HEK293 (cell line): Measurements from ENCODE around the gene ZSWIM6.

Experiments
- CTCF ChIA-PET: fragments of 350-600 bp; formaldehyde crosslinking; extraction: SDS; loops from one replicate; lab custom pipeline; 2021; ENCODE audit warnings: antibody characterized with exemption; lab: Yijun Ruan, JAX
- POLR2A ChIA-PET: fragments of 300-600 bp; formaldehyde crosslinking; extraction: SDS; loops from one replicate; lab custom pipeline; 2020; ENCODE audit warnings: antibody characterized with exemption, inconsistent platforms; lab: Yijun Ruan, JAX
- H3K27ac ChIP-seq: fragments of 200-500 bp; sonication (Bioruptor generic); 2 replicates; pipeline ENCODE4 v1.5.1; 2014; ENCODE audit warnings: low read depth, low read length, control low read depth, inconsistent platforms; ENCODE audit errors: extremely low read depth
- H3K36me3 ChIP-seq, 2 experiments: fragments of 200-500 bp in 1 of 2; sonication (Bioruptor generic) in 1 of 2; 1 replicate in 1 of 2; 2 replicates in 1 of 2; pipeline ENCODE4 v1.5.1; 2014 to 2017; ENCODE audit warnings: inconsistent platforms in 2 of 2, low read length in 2 of 2; ENCODE audit not compliant: control insufficient read depth in 2 of 2, insufficient read depth in 1 of 2
- H3K4me1 ChIP-seq: fragments of 200-500 bp; sonication (Bioruptor generic); 2 replicates; pipeline ENCODE4 v1.5.1; 2014; ENCODE audit warnings: mild to moderate bottlenecking, low read length, inconsistent platforms; ENCODE audit not compliant: control insufficient read depth, insufficient read depth
- H3K4me3 ChIP-seq: 2 replicates; pipeline ENCODE4 v1.5.1; 2011; ENCODE audit warnings: low read depth, mild to moderate bottlenecking, control low read depth, low read length, moderate library complexity
- H3K9me3 ChIP-seq: fragments of 200-500 bp; sonication (Bioruptor generic); 2 replicates; pipeline ENCODE4 v1.5.1; 2014; ENCODE audit warnings: low read depth, low read length, inconsistent platforms; ENCODE audit not compliant: control insufficient read depth, insufficient read depth
- CTCF ChIP-seq: fragments of 450-650 bp; formaldehyde crosslinking; IDR thresholded peaks from 2 replicates; pipeline ENCODE4 v1.5.1; 2016; ENCODE audit warnings: missing biosample characterization, missing genetic modification characterization
- HIC1 ChIP-seq: fragments of 450-650 bp; formaldehyde crosslinking; IDR thresholded peaks from 2 replicates; pipeline ENCODE4 v1.5.1; 2016; ENCODE audit warnings: missing biosample characterization, missing genetic modification characterization
- KLF1 ChIP-seq: fragments of 450-650 bp; formaldehyde crosslinking; IDR thresholded peaks from 2 replicates; pipeline ENCODE4 v1.5.1; 2016; ENCODE audit warnings: missing biosample characterization, missing genetic modification characterization
- KLF17 ChIP-seq: fragments of 450-650 bp; formaldehyde crosslinking; IDR thresholded peaks from 2 replicates; pipeline ENCODE4 v1.5.1; 2016; ENCODE audit warnings: missing biosample characterization, missing genetic modification characterization
- OSR2 ChIP-seq: fragments of 450-650 bp; formaldehyde crosslinking; IDR thresholded peaks from 2 replicates; pipeline ENCODE4 v1.5.1; 2016; ENCODE audit warnings: missing biosample characterization, missing genetic modification characterization
- SCRT1 ChIP-seq: fragments of 450-650 bp; formaldehyde crosslinking; IDR thresholded peaks from 2 replicates; pipeline ENCODE4 v1.5.1; 2016; ENCODE audit warnings: missing biosample characterization, missing genetic modification characterization, borderline replicate concordance
- WT1 ChIP-seq: fragments of 450-650 bp; formaldehyde crosslinking; IDR thresholded peaks from 2 replicates; pipeline ENCODE4 v1.5.1; 2016; ENCODE audit warnings: missing biosample characterization, missing genetic modification characterization
- ZBTB1 ChIP-seq: fragments of 450-650 bp; formaldehyde crosslinking; IDR thresholded peaks from 2 replicates; pipeline ENCODE4 v1.5.1; 2016; ENCODE audit warnings: missing biosample characterization, missing genetic modification characterization
- ZBTB7A ChIP-seq: fragments of 450-650 bp; formaldehyde crosslinking; IDR thresholded peaks from 2 replicates; pipeline ENCODE4 v1.5.1; 2016; ENCODE audit warnings: low read depth, missing biosample characterization, missing genetic modification characterization
- ZNF138 ChIP-seq: fragments of 450-650 bp; formaldehyde crosslinking; IDR thresholded peaks from 2 replicates; pipeline ENCODE4 v1.5.1; 2016; ENCODE audit warnings: missing biosample characterization, missing genetic modification characterization, borderline replicate concordance
- ZNF146 ChIP-seq: fragments of 450-650 bp; formaldehyde crosslinking; IDR thresholded peaks from 2 replicates; pipeline ENCODE4 v1.5.1; 2016; ENCODE audit warnings: missing biosample characterization, missing genetic modification characterization
- ZNF155 ChIP-seq: fragments of 450-650 bp; formaldehyde crosslinking; IDR thresholded peaks from 2 replicates; pipeline ENCODE4 v1.5.1; 2016; ENCODE audit warnings: missing biosample characterization, missing genetic modification characterization
- ZNF18 ChIP-seq: fragments of 450-650 bp; formaldehyde crosslinking; IDR thresholded peaks from 2 replicates; pipeline ENCODE4 v1.5.1; 2016; ENCODE audit warnings: missing biosample characterization, missing genetic modification characterization
- ZNF211 ChIP-seq: fragments of 450-650 bp; formaldehyde crosslinking; IDR thresholded peaks from 2 replicates; pipeline ENCODE4 v1.5.1; 2016; ENCODE audit warnings: low read depth, missing biosample characterization, missing genetic modification characterization
- ZNF23 ChIP-seq: fragments of 450-650 bp; formaldehyde crosslinking; IDR thresholded peaks from 2 replicates; pipeline ENCODE4 v1.5.1; 2016; ENCODE audit warnings: missing biosample characterization, missing genetic modification characterization, borderline replicate concordance
- ZNF24 ChIP-seq: fragments of 450-650 bp; formaldehyde crosslinking; IDR thresholded peaks from 2 replicates; pipeline ENCODE4 v1.5.1; 2016; ENCODE audit warnings: missing biosample characterization, missing genetic modification characterization
- ZNF404 ChIP-seq: fragments of 450-650 bp; formaldehyde crosslinking; IDR thresholded peaks from 2 replicates; pipeline ENCODE4 v1.5.1; 2017; ENCODE audit warnings: missing biosample characterization, missing genetic modification characterization
- ZNF416 ChIP-seq: fragments of 450-650 bp; formaldehyde crosslinking; IDR thresholded peaks from 2 replicates; pipeline ENCODE4 v1.5.1; 2016; ENCODE audit warnings: missing biosample characterization, missing genetic modification characterization
- ZNF488 ChIP-seq: fragments of 450-650 bp; formaldehyde crosslinking; IDR thresholded peaks from 2 replicates; pipeline ENCODE4 v1.5.1; 2016; ENCODE audit warnings: missing biosample characterization, missing genetic modification characterization
- ZNF518A ChIP-seq: fragments of 450-650 bp; formaldehyde crosslinking; conservative IDR thresholded peaks from 2 replicates; pipeline ENCODE4 v1.5.1; 2016; ENCODE audit warnings: low read depth, missing biosample characterization, missing genetic modification characterization
- ZNF544 ChIP-seq: fragments of 450-650 bp; formaldehyde crosslinking; IDR thresholded peaks from 2 replicates; pipeline ENCODE4 v1.5.0; 2017; ENCODE audit warnings: missing biosample characterization, missing genetic modification characterization
- ZNF560 ChIP-seq: fragments of 450-650 bp; formaldehyde crosslinking; IDR thresholded peaks from 2 replicates; pipeline ENCODE4 v1.5.1; 2017; ENCODE audit warnings: missing biosample characterization, missing genetic modification characterization, borderline replicate concordance
- ZNF571 ChIP-seq: fragments of 450-650 bp; formaldehyde crosslinking; IDR thresholded peaks from 2 replicates; pipeline ENCODE4 v1.5.0; 2017; ENCODE audit warnings: missing biosample characterization, missing genetic modification characterization
- ZNF660 ChIP-seq: fragments of 450-650 bp; IDR thresholded peaks from 2 replicates; pipeline ENCODE4 v1.5.1; 2018; ENCODE audit warnings: missing biosample characterization, mild to moderate bottlenecking, missing genetic modification characterization
- ZNF785 ChIP-seq: fragments of 450-650 bp; formaldehyde crosslinking; IDR thresholded peaks from 2 replicates; pipeline ENCODE4 v1.5.1; 2016; ENCODE audit warnings: missing biosample characterization, missing genetic modification characterization
- ZNF843 ChIP-seq: fragments of 450-650 bp; formaldehyde crosslinking; IDR thresholded peaks from 2 replicates; pipeline ENCODE4 v1.5.1; 2016; ENCODE audit warnings: missing biosample characterization, missing genetic modification characterization
- ZSCAN30 ChIP-seq: fragments of 450-650 bp; IDR thresholded peaks from 2 replicates; pipeline ENCODE4 v1.5.1; 2018; ENCODE audit warnings: missing biosample characterization, mild to moderate bottlenecking, missing genetic modification characterization, moderate library complexity

Gene ZSWIM6

GRCh38 chr5:61330341-61330844 lies 1.7 kb upstream of the ZSWIM6 start:
- peaks cover 12% of the 10 kb centered on the region for H3K4me1 ChIP-seq
- CTCF ChIA-PET = interaction anchor here (0.6 to 1.6 kb wide), 10 partner anchors 9 to 352 kb away, joined by 3 to 5 read pairs (median 3); no protein-coding TSS in a partner anchor
- H3K9me3 ChIP-seq = no peaks in the 10 kb centered on the region
- H3K36me3 ChIP-seq = no peaks in the 10 kb centered on the region
- H3K4me3 ChIP-seq = peak overlapping the region; percentile 82
- POLR2A ChIA-PET = interaction anchor here (1.0 to 2.6 kb wide), 19 partner anchors 9 to 1784 kb away, joined by 3 to 37 read pairs (median 6); partner anchors contain the start of genes ERCC8, NDUFAF2 and SMIM15
- peak overlapping the region; percentile 98 for H3K27ac ChIP-seq
- TF ChIP-seq OSR2 (tag by site-specific recombination) (peak; percentile 81), ZNF138 (no peak), ZNF146 (tag by site-specific recombination) (no peak), ZNF544 (tag by site-specific recombination) (no peak), ZBTB1 (no peak), ZNF404 (no peak), ZNF518A (tag by site-specific recombination) (no peak), ZNF843 (peak; percentile 35; the same call in 1 of the 2 replicates), ZNF416 (tag by site-specific recombination) (no peak), ZBTB7A (tag by site-specific recombination) (no peak), ZNF660 (tag by site-specific recombination) (no peak), CTCF (no peak), KLF17 (peak; percentile 76), WT1 (tag by site-specific recombination) (peak; percentile 72), ZNF211 (tag by site-specific recombination) (no peak), ZSCAN30 (tag by site-specific recombination) (no peak), ZNF155 (tag by site-specific recombination) (no peak), ZNF488 (tag by site-specific recombination) (no peak), ZNF23 (tag by site-specific recombination) (no peak), ZNF24 (tag by site-specific recombination) (no peak), SCRT1 (tag by site-specific recombination) (no peak), ZNF571 (tag by site-specific recombination) (no peak), ZNF785 (no peak), ZNF560 (tag by site-specific recombination) (no peak), KLF1 (tag by site-specific recombination) (peak; percentile 36; the same call in 1 of the 2 replicates), ZNF18 (tag by site-specific recombination) (no peak), HIC1 (tag by site-specific recombination) (no peak)
